SK-N-SH (cell line): Measurements from ENCODE around the gene LARP4. TPM values are rescaled to one million over a fixed set of nuclear protein-coding genes. Genes with fewer than 3 reads are reported as not detected.

Experiments used
- CTCF ChIA-PET: fragments of 300-600, 350-600 bp; formaldehyde crosslinking; extraction: SDS; loops from one replicate; lab custom pipeline; 2021; lab: Yijun Ruan, JAX
- POLR2A ChIA-PET: fragments of 350-600 bp; sonication (Branson Sonifier 250); formaldehyde crosslinking; extraction: SDS; loops from one replicate; lab custom pipeline; 2020; ENCODE audit warnings: antibody characterized with exemption, inconsistent platforms; lab: Yijun Ruan, JAX
- DNase-seq: peaks from one replicate; pipeline ENCODE4 v3.0.0; 2012
- H2AFZ ChIP-seq: fragments of 200-600 bp; sonication (generic); 2 replicates; pipeline ENCODE4 v1.8.1; 2016; ENCODE audit warnings: antibody characterized with exemption, mild to moderate bottlenecking, low read depth
- H3F3A ChIP-seq: fragments of 200-600 bp; sonication (generic); replicated peaks from 2 replicates; pipeline ENCODE3; 2016; ENCODE audit warnings: antibody characterized with exemption, mild to moderate bottlenecking; ENCODE audit not compliant: insufficient read depth
- H3K27ac ChIP-seq, 2 experiments: fragments of 200-500 bp in 1 of 2; fragments of 200-600 bp in 1 of 2; sonication (Bioruptor generic) in 1 of 2; sonication (generic), shearing (Covaris generic) in 1 of 2; 2 replicates each; pipeline versions ENCODE4 v1.5.1 to v1.6.1; 2014 to 2016; ENCODE audit warnings: low read depth in 2 of 2, inconsistent platforms in 1 of 2, low read length in 1 of 2, mild to moderate bottlenecking in 1 of 2, mixed read lengths in 1 of 2
- H3K27me3 ChIP-seq: fragments of 200-600 bp; sonication (generic), shearing (Covaris generic); 2 replicates; pipeline ENCODE4 v1.6.1; 2016; ENCODE audit warnings: mixed run types; ENCODE audit not compliant: insufficient read depth
- H3K36me3 ChIP-seq, 2 experiments: fragments of 200-500 bp in 1 of 2; fragments of 200-600 bp in 1 of 2; sonication (Bioruptor generic) in 1 of 2; sonication (generic) in 1 of 2; replicated peaks in 1 of 2; 2 replicates each; pipeline versions ENCODE3 to v1.5.1; 2014 to 2016; ENCODE audit warnings: low read length in 1 of 2, mild to moderate bottlenecking in 1 of 2; ENCODE audit not compliant: insufficient read depth in 2 of 2, control insufficient read depth in 1 of 2
- H3K4me1 ChIP-seq, 2 experiments: fragments of 200-500 bp in 1 of 2; fragments of 200-600 bp in 1 of 2; sonication (Bioruptor generic) in 1 of 2; sonication (generic), shearing (Covaris generic) in 1 of 2; 2 replicates each; pipeline versions ENCODE4 v1.5.1 to v1.6.1; 2014 to 2016; ENCODE audit warnings: low read depth in 1 of 2, low read length in 1 of 2, mixed run types in 1 of 2; ENCODE audit not compliant: insufficient read depth in 2 of 2, control insufficient read depth in 1 of 2
- H3K4me2 ChIP-seq: fragments of 200-600 bp; sonication (generic), shearing (Covaris generic); 2 replicates; pipeline ENCODE4 v1.6.1; 2017; ENCODE audit warnings: mixed run types
- H3K4me3 ChIP-seq, 2 experiments: fragments of 200-500 bp in 1 of 2; fragments of 200-600 bp in 1 of 2; sonication (Bioruptor generic) in 1 of 2; sonication (generic), shearing (Covaris generic) in 1 of 2; 2 replicates each; pipeline versions ENCODE4 v1.5.1 to v1.8.1; 2014 to 2016; ENCODE audit warnings: low read depth in 2 of 2, inconsistent platforms in 1 of 2, low read length in 1 of 2, mild to moderate bottlenecking in 1 of 2, mixed read lengths in 1 of 2, moderate library complexity in 1 of 2
- H3K79me2 ChIP-seq: fragments of 200-600 bp; sonication (generic); 2 replicates; pipeline ENCODE4 v1.8.1; 2017; ENCODE audit warnings: mild to moderate bottlenecking; ENCODE audit not compliant: insufficient read depth
- H3K9ac ChIP-seq: fragments of 200-600 bp; sonication (generic); 2 replicates; pipeline ENCODE4 v1.6.1; 2017; ENCODE audit warnings: mixed run types
- H3K9me2 ChIP-seq: fragments of 200-600 bp; sonication (generic); 2 replicates; pipeline ENCODE4 v1.6.1; 2017; ENCODE audit warnings: mixed run types
- H3K9me3 ChIP-seq: fragments of 200-600 bp; sonication (generic); 2 replicates; pipeline ENCODE4 v1.6.1; 2017; ENCODE audit warnings: mixed run types, mild to moderate bottlenecking, moderate library complexity
- H4K20me1 ChIP-seq: fragments of 200-600 bp; sonication (generic); 2 replicates; pipeline ENCODE4 v1.6.1; 2017; ENCODE audit warnings: mild to moderate bottlenecking, mixed run types; ENCODE audit not compliant: insufficient read depth
- CHD2 ChIP-seq: fragments of 150-350 bp; IDR thresholded peaks from 2 replicates; pipeline ENCODE4 v1.6.1; 2018; ENCODE audit warnings: low read length; ENCODE audit not compliant: partially characterized antibody
- EP300 ChIP-seq, 2 experiments: IDR thresholded peaks; 2 replicates each; pipeline versions ENCODE4 v1.4.0 to v1.6.1; 2012; ENCODE audit warnings: borderline replicate concordance in 1 of 2, low read depth in 1 of 2, low read length in 1 of 2
- FOSL2 ChIP-seq: IDR thresholded peaks from 2 replicates; pipeline ENCODE4 v1.4.0; 2012; ENCODE audit warnings: low read depth, mild to moderate bottlenecking, moderate library complexity, borderline replicate concordance
- FOXJ3 ChIP-seq: sonication (generic); formaldehyde crosslinking; IDR thresholded peaks from 2 replicates; pipeline ENCODE4 v1.5.1; 2020; ENCODE audit warnings: mild to moderate bottlenecking, missing genetic modification reagents
- FOXM1 ChIP-seq: IDR thresholded peaks from 2 replicates; pipeline ENCODE4 v1.4.0; 2012; ENCODE audit warnings: low read depth, mild to moderate bottlenecking
- GABPA ChIP-seq: IDR thresholded peaks from 2 replicates; pipeline ENCODE4 v1.4.0; 2012; ENCODE audit warnings: low read depth, mild to moderate bottlenecking
- GATA2 ChIP-seq: sonication (generic); formaldehyde crosslinking; IDR thresholded peaks from 2 replicates; pipeline ENCODE4 v1.5.0; 2020; ENCODE audit warnings: mild to moderate bottlenecking, missing genetic modification reagents
- MXI1 ChIP-seq: IDR thresholded peaks from 2 replicates; pipeline ENCODE4 v1.6.1; 2012; ENCODE audit warnings: mild to moderate bottlenecking, low read depth, low read length, improper control_type of control experiment
- NFIC ChIP-seq: IDR thresholded peaks from 2 replicates; pipeline ENCODE4 v1.4.0; 2012; ENCODE audit warnings: borderline replicate concordance
- RAD21 ChIP-seq: IDR thresholded peaks from 2 replicates; pipeline ENCODE4 v1.6.1; 2012; ENCODE audit warnings: mild to moderate bottlenecking, low read length
- RCOR1 ChIP-seq: fragments of 150-350 bp; IDR thresholded peaks from 2 replicates; pipeline ENCODE4 v1.6.1; 2017; ENCODE audit warnings: antibody characterized with exemption, low read length
- RFX5 ChIP-seq: IDR thresholded peaks from 2 replicates; pipeline ENCODE4 v1.6.1; 2012; ENCODE audit warnings: mild to moderate bottlenecking, improper control_type of control experiment, low read length
- RXRA ChIP-seq: IDR thresholded peaks from 2 replicates; pipeline ENCODE4 v1.4.0; 2012; ENCODE audit warnings: low read depth, mild to moderate bottlenecking, borderline replicate concordance
- TCF12 ChIP-seq: IDR thresholded peaks from 2 replicates; pipeline ENCODE4 v1.4.0; 2012
- TEAD4 ChIP-seq: IDR thresholded peaks from 2 replicates; pipeline ENCODE4 v1.4.0; 2012; ENCODE audit warnings: mild to moderate bottlenecking, borderline replicate concordance; ENCODE audit not compliant: insufficient read depth
- YY1 ChIP-seq: IDR thresholded peaks from 2 replicates; pipeline ENCODE4 v1.4.0; 2012; ENCODE audit warnings: low read depth, mild to moderate bottlenecking
- WGBS: methylation state at CpG from one replicate; pipeline ENCODE4 v1.1.6; 2017; ENCODE audit warnings: low lambda C conversion rate; 5-methylcytosine and 5-hydroxymethylcytosine counted together
- polyA plus RNA-seq, 3 experiments: library from polyadenylated mRNA; depleted of rRNA; stranded (reverse); fragments of >200 nt; gene quantifications; 2 replicates each; pipeline ENCODE4 v1.2.3, GENCODE V29; 2012
- TF ChIP-seq, protein P1 (sequence below): fragments of 150-350 bp; IDR thresholded peaks from 2 replicates; pipeline ENCODE4 v1.6.1; 2017; ENCODE audit warnings: antibody characterized with exemption, low read length, low read depth, borderline replicate concordance
- TF ChIP-seq, protein P2 (sequence below): IDR thresholded peaks from 2 replicates; pipeline ENCODE4 v1.6.1; 2012; ENCODE audit warnings: mild to moderate bottlenecking, low read depth, low read length, moderate library complexity
- TF ChIP-seq, protein P3 (sequence below): IDR thresholded peaks from 2 replicates; pipeline ENCODE4 v1.4.0; 2012; ENCODE audit warnings: low read depth
- TF ChIP-seq, protein P4 (sequence below): fragments of 200-600 bp; sonication (generic); IDR thresholded peaks from 2 replicates; pipeline ENCODE4 v1.6.1; 2017; ENCODE audit warnings: antibody characterized with exemption, mild to moderate bottlenecking, moderate library complexity
- TF ChIP-seq, protein P5 (sequence below): IDR thresholded peaks from 2 replicates; pipeline ENCODE4; 2012

The LARP4 gene
- polyA plus RNA-seq, 1 of the 3 experiments (the other 2 are of a cell fraction) = 10.8 TPM

DNA sequence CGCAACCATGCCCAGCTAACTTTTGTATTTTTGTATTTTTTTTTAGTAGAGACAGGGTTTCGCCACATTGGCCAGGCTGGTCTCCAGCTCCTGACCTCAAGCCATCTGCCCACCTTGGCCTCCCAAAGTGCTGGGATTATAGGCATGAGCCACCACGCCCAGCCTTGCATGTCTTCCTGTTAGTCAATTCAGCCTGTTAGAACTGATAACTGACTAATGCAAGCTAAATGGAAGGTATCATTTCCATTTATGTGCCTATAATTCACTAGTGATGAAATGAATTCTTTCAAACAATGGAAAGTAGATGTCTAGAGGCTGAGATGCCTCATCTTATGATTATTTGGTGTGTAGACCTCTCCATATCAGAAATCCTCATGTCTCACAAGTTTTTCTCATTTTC lies 66.8 kb downstream of the LARP4 start:
- no peaks in the 10 kb centered on the region for H3K4me1 ChIP-seq
- H3K4me3 ChIP-seq = no peak overlapping the region
- no peaks in the 10 kb centered on the region for H4K20me1 ChIP-seq
- H3F3A ChIP-seq = peaks cover 9% of the 10 kb centered on the region
- no peak for DNase-seq
- no peak overlapping the region for H3K4me2 ChIP-seq
- 95% methylated on average over 3 of the region's 3 CpGs for WGBS
- H3K79me2 ChIP-seq = no peaks in the 10 kb centered on the region
- 0 out of 2 replicates have a peak, but pooled peaks cover 2% of the 10 kb centered on the region for H3K9me2 ChIP-seq
- no peak overlapping the region for H3K9ac ChIP-seq
- CTCF ChIA-PET = interaction anchor here (0.5 kb wide), 1 partner anchor 22 kb away, joined by 3 read pairs; no protein-coding TSS in a partner anchor
- no peaks in the 10 kb centered on the region for H3K27me3 ChIP-seq
- H3K36me3 ChIP-seq = peaks cover 31 to 77% of the 10 kb centered on the region in 2 experiments
- TF ChIP-seq, protein P1, sequence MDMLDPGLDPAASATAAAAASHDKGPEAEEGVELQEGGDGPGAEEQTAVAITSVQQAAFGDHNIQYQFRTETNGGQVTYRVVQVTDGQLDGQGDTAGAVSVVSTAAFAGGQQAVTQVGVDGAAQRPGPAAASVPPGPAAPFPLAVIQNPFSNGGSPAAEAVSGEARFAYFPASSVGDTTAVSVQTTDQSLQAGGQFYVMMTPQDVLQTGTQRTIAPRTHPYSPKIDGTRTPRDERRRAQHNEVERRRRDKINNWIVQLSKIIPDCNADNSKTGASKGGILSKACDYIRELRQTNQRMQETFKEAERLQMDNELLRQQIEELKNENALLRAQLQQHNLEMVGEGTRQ = no peak
- TF ChIP-seq MXI1 (no peak), RAD21 (no peak), GABPA (no peak), TEAD4 (no peak), CHD2 (no peak), GATA2 (no peak), YY1 (no peak), RCOR1 (no peak), NFIC (no peak), FOXJ3 (CRISPR knock-in tag) (no peak), FOXM1 (no peak), TCF12 (no peak)
- TF ChIP-seq, protein P2, sequence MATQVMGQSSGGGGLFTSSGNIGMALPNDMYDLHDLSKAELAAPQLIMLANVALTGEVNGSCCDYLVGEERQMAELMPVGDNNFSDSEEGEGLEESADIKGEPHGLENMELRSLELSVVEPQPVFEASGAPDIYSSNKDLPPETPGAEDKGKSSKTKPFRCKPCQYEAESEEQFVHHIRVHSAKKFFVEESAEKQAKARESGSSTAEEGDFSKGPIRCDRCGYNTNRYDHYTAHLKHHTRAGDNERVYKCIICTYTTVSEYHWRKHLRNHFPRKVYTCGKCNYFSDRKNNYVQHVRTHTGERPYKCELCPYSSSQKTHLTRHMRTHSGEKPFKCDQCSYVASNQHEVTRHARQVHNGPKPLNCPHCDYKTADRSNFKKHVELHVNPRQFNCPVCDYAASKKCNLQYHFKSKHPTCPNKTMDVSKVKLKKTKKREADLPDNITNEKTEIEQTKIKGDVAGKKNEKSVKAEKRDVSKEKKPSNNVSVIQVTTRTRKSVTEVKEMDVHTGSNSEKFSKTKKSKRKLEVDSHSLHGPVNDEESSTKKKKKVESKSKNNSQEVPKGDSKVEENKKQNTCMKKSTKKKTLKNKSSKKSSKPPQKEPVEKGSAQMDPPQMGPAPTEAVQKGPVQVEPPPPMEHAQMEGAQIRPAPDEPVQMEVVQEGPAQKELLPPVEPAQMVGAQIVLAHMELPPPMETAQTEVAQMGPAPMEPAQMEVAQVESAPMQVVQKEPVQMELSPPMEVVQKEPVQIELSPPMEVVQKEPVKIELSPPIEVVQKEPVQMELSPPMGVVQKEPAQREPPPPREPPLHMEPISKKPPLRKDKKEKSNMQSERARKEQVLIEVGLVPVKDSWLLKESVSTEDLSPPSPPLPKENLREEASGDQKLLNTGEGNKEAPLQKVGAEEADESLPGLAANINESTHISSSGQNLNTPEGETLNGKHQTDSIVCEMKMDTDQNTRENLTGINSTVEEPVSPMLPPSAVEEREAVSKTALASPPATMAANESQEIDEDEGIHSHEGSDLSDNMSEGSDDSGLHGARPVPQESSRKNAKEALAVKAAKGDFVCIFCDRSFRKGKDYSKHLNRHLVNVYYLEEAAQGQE = no peak
- H2AFZ ChIP-seq = no peak overlapping the region
- POLR2A ChIA-PET = interaction anchor here (0.6 kb wide), 1 partner anchor 84 kb away, joined by 9 read pairs; no protein-coding TSS in a partner anchor
- H3K9me3 ChIP-seq = no peaks in the 10 kb centered on the region
- no peak overlapping the region for H3K27ac ChIP-seq

DNA sequence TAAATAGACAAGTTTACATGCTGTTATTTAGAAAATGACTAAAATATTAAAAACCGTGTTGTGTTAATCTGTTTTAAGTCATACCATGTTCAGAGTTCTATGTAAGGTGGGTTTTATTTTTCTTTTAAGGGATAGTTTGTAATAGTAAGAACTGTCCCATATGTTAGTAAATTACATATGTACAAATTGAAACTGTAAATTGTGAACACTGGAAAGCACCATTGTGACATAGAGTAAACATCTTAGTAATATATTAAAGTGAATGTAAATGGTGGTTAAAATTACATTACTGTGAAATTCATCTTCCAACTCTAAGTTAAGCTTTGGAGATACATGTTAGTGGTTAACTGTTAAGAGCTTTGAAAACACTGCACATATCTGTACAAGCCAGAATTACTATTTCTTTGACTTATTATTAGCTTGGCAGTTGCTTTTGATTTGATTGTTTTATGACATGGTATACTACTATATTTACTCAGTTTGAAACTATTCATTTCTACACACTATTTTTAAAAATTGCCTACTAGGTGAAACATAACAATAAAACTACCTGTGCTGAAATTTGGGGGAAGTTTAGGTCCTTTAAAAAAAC lies 76.7 kb downstream of the LARP4 start:
- POLR2A ChIA-PET = no interaction called here
- H3F3A ChIP-seq = peaks cover 20% of the 10 kb centered on the region
- H3K9me2 ChIP-seq = no peaks in the 10 kb centered on the region
- no peak overlapping the region for H3K9ac ChIP-seq
- WGBS = 89% methylated on average over 1 of the region's 1 CpG
- no peak for DNase-seq
- no peak overlapping the region for H3K4me3 ChIP-seq
- H2AFZ ChIP-seq = no peak overlapping the region
- H3K27me3 ChIP-seq = no peaks in the 10 kb centered on the region
- no peak overlapping the region for H3K27ac ChIP-seq
- no peaks in the 10 kb centered on the region for H3K79me2 ChIP-seq
- peaks cover 48 to 74% of the 10 kb centered on the region in 2 experiments for H3K36me3 ChIP-seq
- H4K20me1 ChIP-seq = no peaks in the 10 kb centered on the region
- CTCF ChIA-PET = interaction anchor here (1.0 kb wide), 1 partner anchor 407 kb away, joined by 3 read pairs; no protein-coding TSS in a partner anchor
- H3K4me2 ChIP-seq = no peak overlapping the region
- H3K4me1 ChIP-seq = no peaks in the 10 kb centered on the region
- no peaks in the 10 kb centered on the region for H3K9me3 ChIP-seq
- TF ChIP-seq FOXM1 (no peak), EP300 (IDR thresholded peaks at IDR 0.05; ENCODE audit: borderline replicate concordance in 1 of 2, low read depth in 1 of 2, low read length in 1 of 2) (no peak), RXRA (no peak), FOSL2 (no peak), RFX5 (no peak)
- TF ChIP-seq, protein P3, sequence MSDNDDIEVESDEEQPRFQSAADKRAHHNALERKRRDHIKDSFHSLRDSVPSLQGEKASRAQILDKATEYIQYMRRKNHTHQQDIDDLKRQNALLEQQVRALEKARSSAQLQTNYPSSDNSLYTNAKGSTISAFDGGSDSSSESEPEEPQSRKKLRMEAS = no peak
- TF ChIP-seq, protein P4, sequence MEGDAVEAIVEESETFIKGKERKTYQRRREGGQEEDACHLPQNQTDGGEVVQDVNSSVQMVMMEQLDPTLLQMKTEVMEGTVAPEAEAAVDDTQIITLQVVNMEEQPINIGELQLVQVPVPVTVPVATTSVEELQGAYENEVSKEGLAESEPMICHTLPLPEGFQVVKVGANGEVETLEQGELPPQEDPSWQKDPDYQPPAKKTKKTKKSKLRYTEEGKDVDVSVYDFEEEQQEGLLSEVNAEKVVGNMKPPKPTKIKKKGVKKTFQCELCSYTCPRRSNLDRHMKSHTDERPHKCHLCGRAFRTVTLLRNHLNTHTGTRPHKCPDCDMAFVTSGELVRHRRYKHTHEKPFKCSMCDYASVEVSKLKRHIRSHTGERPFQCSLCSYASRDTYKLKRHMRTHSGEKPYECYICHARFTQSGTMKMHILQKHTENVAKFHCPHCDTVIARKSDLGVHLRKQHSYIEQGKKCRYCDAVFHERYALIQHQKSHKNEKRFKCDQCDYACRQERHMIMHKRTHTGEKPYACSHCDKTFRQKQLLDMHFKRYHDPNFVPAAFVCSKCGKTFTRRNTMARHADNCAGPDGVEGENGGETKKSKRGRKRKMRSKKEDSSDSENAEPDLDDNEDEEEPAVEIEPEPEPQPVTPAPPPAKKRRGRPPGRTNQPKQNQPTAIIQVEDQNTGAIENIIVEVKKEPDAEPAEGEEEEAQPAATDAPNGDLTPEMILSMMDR = no peak
- TF ChIP-seq, protein P5, sequence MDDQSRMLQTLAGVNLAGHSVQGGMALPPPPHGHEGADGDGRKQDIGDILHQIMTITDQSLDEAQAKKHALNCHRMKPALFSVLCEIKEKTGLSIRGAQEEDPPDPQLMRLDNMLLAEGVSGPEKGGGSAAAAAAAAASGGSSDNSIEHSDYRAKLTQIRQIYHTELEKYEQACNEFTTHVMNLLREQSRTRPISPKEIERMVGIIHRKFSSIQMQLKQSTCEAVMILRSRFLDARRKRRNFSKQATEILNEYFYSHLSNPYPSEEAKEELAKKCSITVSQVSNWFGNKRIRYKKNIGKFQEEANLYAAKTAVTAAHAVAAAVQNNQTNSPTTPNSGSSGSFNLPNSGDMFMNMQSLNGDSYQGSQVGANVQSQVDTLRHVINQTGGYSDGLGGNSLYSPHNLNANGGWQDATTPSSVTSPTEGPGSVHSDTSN = no peak
